ENCODE data around the gene CSPG4. TPM values are rescaled to one million over a fixed set of nuclear protein-coding genes. Genes with fewer than 3 reads are reported as not detected.
"Not testable (repeated sequence)": the region's sequence is repeated elsewhere in the genome, so short reads cannot be mapped to it uniquely, and the experiment has no call there.

CSPG4 gene
- total and polyA plus RNA-seq, 9 donors, result 3.3 to 30.0 (median 5.2) TPM

GRCh38 chr15:75685195-75685594 is 27.5 kb downstream of the CSPG4 start:
- Histone ChIP-seq H3K27ac (no peak overlapping the region), H3K27me3 (no peaks in the 10 kb centered on the region), H3K4me3 (no peak overlapping the region), H3K4me1 (ENCODE audit: insufficient read depth) (peaks cover 4% of the 10 kb centered on the region), H3K9me3 (no peaks in the 10 kb centered on the region), H3K36me3 (no peaks in the 10 kb centered on the region)
- no peak for TF ChIP-seq POLR2A (IDR thresholded peaks at IDR 0.05)
- TF ChIP-seq CTCF (IDR thresholded peaks at IDR 0.05), result no peak
- no peak for TF ChIP-seq EP300 (IDR thresholded peaks at IDR 0.05)
- 80 to 84% (median 81%) methylated on average over 12 of the region's 12 CpGs for WGBS, 3 donors
- intact Hi-C loops (cut with DNase I), result loop anchor here in 3 of 4 donors (5.0 to 10.0 kb wide), 6 partner anchors 47 to 180 kb away; no protein-coding TSS in a partner anchor
- DNase-seq, result no peak

GRCh38 chr15:75684648-75685047 is 28.0 kb downstream of the CSPG4 start:
- Histone ChIP-seq H3K36me3 (no peaks in the 10 kb centered on the region), H3K4me1 (ENCODE audit: insufficient read depth) (peaks cover 4% of the 10 kb centered on the region), H3K27me3 (no peaks in the 10 kb centered on the region), H3K4me3 (no peak overlapping the region), H3K9me3 (no peaks in the 10 kb centered on the region), H3K27ac (no peak overlapping the region)
- WGBS, 3 donors, result 80 to 85% (median 81%) methylated on average over 10 of the region's 10 CpGs
- no peak for TF ChIP-seq CTCF (IDR thresholded peaks at IDR 0.05)
- TF ChIP-seq EP300 (IDR thresholded peaks at IDR 0.05), result no peak
- no peak for TF ChIP-seq POLR2A (IDR thresholded peaks at IDR 0.05)
- no peak for DNase-seq
- intact Hi-C loops (cut with DNase I), result loop anchor here in 3 of 4 donors (5.0 to 10.0 kb wide), 9 partner anchors 37 to 180 kb away; partner anchors contain the start of gene SNX33 (in 1 of the 3)

- WGBS, 3 donors, result 23 to 26% (median 23%) methylated on average over 14 of the region's 14 CpGs
- H3K4me3 ChIP-seq; H3K36me3 ChIP-seq; H3K4me1 ChIP-seq (ENCODE audit: insufficient read depth); H3K27ac ChIP-seq; H3K27me3 ChIP-seq; H3K9me3 ChIP-seq: not testable (repeated sequence)
- intact Hi-C loops (cut with DNase I), result loop anchor here in 3 of 4 donors (5.0 to 10.0 kb wide), 8 partner anchors 36 to 179 kb away; partner anchors contain the start of gene SNX33 (in 1 of the 3)
- TF ChIP-seq CTCF (IDR thresholded peaks at IDR 0.05), result peak; percentile 68 to 88 (median 81)
- DNase-seq, result peak; percentile 59 to 83 (median 80)
These were observed 28.9 kb downstream of the CSPG4 start for GRCh38 chr15:75683646-75684312.

GRCh38 chr15:75682181-75683135 is 30.2 kb downstream of the CSPG4 start:
- intact Hi-C loops (cut with DNase I), result loop anchor here in 3 of 4 donors (5.0 to 10.0 kb wide), 8 partner anchors 35 to 178 kb away; partner anchors contain the start of gene SNX33 (in 1 of the 3)
- Histone ChIP-seq H3K27me3 (no peaks in the 10 kb centered on the region), H3K36me3 (no peaks in the 10 kb centered on the region), H3K4me3 (no peak overlapping the region), H3K27ac (no peak overlapping the region), H3K4me1 (ENCODE audit: insufficient read depth) (peaks cover 4% of the 10 kb centered on the region), H3K9me3 (no peaks in the 10 kb centered on the region)
- 81 to 88% (median 86%) methylated on average over 31 to 40 of the region's 40 CpGs for WGBS, 3 donors
- TF ChIP-seq EP300 (IDR thresholded peaks at IDR 0.05), result no peak
- no peak for TF ChIP-seq CTCF (IDR thresholded peaks at IDR 0.05)
- no peak for TF ChIP-seq POLR2A (IDR thresholded peaks at IDR 0.05)
- DNase-seq, result peak in 1 of 5 donors; percentile 35

Data from ovary (tissue), 9 donors.